ENCODE measurements around the gene SDK1.

DNA sequence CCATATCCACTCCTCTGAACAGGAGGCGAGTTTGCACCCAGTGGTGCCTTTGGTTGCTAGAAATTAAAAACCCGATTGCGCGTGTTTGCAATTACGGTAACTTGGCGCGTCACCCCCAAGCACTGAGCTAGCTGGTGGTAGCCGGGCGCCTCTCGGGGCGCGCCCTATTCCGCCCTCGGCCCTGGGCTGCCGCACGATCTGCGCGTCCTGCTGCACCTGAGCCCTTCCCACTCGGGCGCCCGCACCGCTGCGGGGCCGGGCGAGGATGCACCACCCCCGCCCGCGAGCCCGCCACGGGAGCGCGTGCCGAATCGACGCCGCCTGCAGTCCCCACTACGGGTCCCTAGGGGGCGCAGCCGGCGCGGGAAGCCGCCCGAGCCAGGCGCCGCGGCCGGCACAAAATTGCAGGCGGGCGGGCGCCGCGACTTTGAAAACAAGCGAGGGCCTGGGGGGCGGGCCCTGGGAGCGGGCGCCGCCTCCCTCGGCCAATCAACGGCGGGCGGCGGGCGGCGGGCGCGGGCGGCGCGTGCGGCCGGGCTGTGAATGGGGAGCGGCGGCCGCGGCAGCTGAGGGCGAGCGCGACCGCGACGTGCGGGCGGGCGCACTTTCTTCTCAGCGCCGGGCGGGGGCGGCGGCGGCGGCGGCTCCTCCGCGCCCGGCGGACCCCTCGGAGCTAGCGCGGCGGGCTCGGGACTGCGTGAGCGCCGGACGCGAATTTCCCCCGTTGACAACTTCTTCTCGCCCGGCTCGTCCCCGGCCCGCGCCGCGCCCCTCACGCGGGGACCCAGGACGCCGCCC, at the start of gene SDK1:
- TF ChIP-seq, protein P1, sequence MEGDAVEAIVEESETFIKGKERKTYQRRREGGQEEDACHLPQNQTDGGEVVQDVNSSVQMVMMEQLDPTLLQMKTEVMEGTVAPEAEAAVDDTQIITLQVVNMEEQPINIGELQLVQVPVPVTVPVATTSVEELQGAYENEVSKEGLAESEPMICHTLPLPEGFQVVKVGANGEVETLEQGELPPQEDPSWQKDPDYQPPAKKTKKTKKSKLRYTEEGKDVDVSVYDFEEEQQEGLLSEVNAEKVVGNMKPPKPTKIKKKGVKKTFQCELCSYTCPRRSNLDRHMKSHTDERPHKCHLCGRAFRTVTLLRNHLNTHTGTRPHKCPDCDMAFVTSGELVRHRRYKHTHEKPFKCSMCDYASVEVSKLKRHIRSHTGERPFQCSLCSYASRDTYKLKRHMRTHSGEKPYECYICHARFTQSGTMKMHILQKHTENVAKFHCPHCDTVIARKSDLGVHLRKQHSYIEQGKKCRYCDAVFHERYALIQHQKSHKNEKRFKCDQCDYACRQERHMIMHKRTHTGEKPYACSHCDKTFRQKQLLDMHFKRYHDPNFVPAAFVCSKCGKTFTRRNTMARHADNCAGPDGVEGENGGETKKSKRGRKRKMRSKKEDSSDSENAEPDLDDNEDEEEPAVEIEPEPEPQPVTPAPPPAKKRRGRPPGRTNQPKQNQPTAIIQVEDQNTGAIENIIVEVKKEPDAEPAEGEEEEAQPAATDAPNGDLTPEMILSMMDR (IDR thresholded peaks at IDR 0.05): peak in 5 of 7 experiments; percentile 33 to 99 (median 94)
- TF ChIP-seq EP300 (IDR thresholded peaks at IDR 0.05) (peak; percentile 5), POLR2A (IDR thresholded peaks at IDR 0.05) (no peak)
